Cardiac fibroblast (primary cell): ENCODE measurements around the gene SGTA.
"Not testable (repeated sequence)": the region's sequence is repeated elsewhere in the genome, so short reads cannot be mapped to it uniquely, and the experiment has no call there.

Source experiments
- DNase-seq, 2 donors: peaks; one replicate each; pipeline versions ENCODE4 v3.0.0 to v3.0.0-alpha.2; 2010; ENCODE audit warnings: low read depth in 2 of 2
- H3K4me3 ChIP-seq, 2 donors: replicated peaks in 1 of 2; 1 replicate in 1 of 2; 2 replicates in 1 of 2; pipeline ENCODE4 v1.5.1; 2011; ENCODE audit warnings: low read depth in 2 of 2, low read length in 2 of 2, mild to moderate bottlenecking in 2 of 2, moderate library complexity in 1 of 2
- CTCF ChIP-seq: IDR thresholded peaks from one replicate; pipeline ENCODE4 v1.5.1; 2011; ENCODE audit warnings: low read depth, mild to moderate bottlenecking, low read length, inconsistent platforms

The SGTA gene

GRCh38 chr19:2820112-2820702 is 37.1 kb upstream of the SGTA start:
- DNase-seq, result no peak
- TF ChIP-seq CTCF, result no peak

GRCh38 chr19:2819540-2820111 is 36.6 kb upstream of the SGTA start, which contains the start of gene ZNF554:
Gene ZNF554 (plus strand): TSS chr19:2819868. CDS start chr19:2820072, 204 bp downstream.
- H3K4me3 ChIP-seq, result peak within 1 kb of the TSS; percentile 75 to 90
- TF ChIP-seq CTCF, result peak; percentile 96
- peak; percentile 96 to 98 for DNase-seq

More at GRCh38 chr19:2820112-2820702, 37.1 kb upstream of the SGTA start:
- H3K4me3 ChIP-seq, result peak overlapping the region; percentile 75 to 90

GRCh38 chr19:2817237-2817829 is 34.3 kb upstream of the SGTA start:
- peak in 1 of 2 donors; percentile 25 for DNase-seq
- not testable (repeated sequence) for H3K4me3 ChIP-seq

GRCh38 chr19:2816641-2817040 is 33.6 kb upstream of the SGTA start:
- no peak for TF ChIP-seq CTCF
- H3K4me3 ChIP-seq, result no peak overlapping the region
- DNase-seq, result no peak

- no peak for TF ChIP-seq CTCF
Observed at GRCh38 chr19:2815923-2816322, 32.9 kb upstream of the SGTA start.

GRCh38 chr19:2815191-2815614 is 32.1 kb upstream of the SGTA start:
- no peak for DNase-seq
- TF ChIP-seq CTCF, result no peak
- H3K4me3 ChIP-seq, result no peak overlapping the region

More at GRCh38 chr19:2815923-2816322, 32.9 kb upstream of the SGTA start:
- DNase-seq, result no peak
- no peak overlapping the region for H3K4me3 ChIP-seq

GRCh38 chr19:2814426-2814825 is 31.4 kb upstream of the SGTA start:
- DNase-seq, result no peak
- no peak overlapping the region for H3K4me3 ChIP-seq
- no peak for TF ChIP-seq CTCF
